ENCODE data around the gene CKAP2L.

Gene CKAP2L

DNA sequence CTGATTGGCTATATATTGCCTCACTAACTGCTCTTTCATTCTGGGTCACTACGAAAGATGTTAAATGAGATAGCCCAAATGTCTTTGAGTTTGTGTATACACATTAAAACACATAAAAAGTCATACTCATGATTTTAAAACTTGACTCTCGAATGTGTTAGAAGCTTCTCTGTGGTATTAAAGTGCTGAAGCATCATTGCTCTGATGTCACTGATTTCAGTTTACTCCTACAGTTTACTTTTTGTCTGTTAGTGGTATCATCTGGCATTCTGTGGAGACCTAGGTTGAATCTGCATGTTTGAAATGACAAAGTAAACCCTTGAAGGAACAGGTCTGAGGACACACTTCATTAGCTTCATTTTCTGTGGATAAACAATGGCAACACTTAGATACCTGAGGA is 32.9 kb downstream of the CKAP2L start:
- TF ChIP-seq GATA2 (IDR thresholded peaks at IDR 0.05; ENCODE audit: low read depth, low read length) (no peak), GATA3 (IDR thresholded peaks at IDR 0.05; ENCODE audit: low read depth, low read length) (no peak)

DNA sequence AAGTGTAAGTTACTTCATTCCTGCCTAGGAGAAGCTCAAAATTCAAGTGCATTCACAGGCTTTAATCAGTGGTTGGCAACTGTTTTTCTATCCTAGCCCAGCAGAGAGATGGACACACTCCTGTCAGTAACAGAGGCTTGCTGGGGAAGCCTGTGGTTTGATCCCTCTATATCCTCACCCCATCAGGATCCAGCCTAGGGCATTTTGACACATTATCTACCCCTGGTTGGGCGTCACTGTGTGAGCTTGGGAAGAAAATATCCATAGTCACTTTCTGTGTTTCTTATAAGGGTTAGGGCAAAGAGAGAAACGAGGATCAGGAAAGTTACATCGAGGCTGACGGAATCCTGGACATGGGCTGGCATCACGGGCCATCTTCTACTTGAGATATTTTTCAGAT is 33.6 kb downstream of the CKAP2L start:
- TF ChIP-seq GATA2 (IDR thresholded peaks at IDR 0.05; ENCODE audit: low read depth, low read length), result no peak

DNA sequence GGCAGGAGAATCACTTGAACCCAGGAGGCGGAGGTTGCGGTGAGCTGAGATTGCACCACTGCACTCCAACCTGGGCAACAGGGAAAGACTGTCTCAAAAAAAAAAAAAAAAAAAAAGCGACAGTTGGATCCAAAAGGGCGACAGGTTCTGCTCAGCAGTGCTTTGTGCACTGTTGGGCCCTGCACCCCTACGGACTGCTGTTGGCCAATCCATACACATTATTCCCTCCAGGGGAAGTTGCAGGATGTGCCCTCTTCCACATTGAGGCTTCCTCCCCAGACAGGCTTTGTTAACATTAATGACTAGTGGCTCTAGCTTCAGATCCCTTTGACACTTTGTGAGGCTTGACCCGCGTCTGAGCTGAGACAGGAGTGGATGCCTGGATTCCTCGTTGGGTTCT is 34.2 kb downstream of the CKAP2L start:
- no peak for TF ChIP-seq GATA3 (IDR thresholded peaks at IDR 0.05; ENCODE audit: low read depth, low read length)
- TF ChIP-seq GATA2 (IDR thresholded peaks at IDR 0.05; ENCODE audit: low read depth, low read length), result no peak

DNA sequence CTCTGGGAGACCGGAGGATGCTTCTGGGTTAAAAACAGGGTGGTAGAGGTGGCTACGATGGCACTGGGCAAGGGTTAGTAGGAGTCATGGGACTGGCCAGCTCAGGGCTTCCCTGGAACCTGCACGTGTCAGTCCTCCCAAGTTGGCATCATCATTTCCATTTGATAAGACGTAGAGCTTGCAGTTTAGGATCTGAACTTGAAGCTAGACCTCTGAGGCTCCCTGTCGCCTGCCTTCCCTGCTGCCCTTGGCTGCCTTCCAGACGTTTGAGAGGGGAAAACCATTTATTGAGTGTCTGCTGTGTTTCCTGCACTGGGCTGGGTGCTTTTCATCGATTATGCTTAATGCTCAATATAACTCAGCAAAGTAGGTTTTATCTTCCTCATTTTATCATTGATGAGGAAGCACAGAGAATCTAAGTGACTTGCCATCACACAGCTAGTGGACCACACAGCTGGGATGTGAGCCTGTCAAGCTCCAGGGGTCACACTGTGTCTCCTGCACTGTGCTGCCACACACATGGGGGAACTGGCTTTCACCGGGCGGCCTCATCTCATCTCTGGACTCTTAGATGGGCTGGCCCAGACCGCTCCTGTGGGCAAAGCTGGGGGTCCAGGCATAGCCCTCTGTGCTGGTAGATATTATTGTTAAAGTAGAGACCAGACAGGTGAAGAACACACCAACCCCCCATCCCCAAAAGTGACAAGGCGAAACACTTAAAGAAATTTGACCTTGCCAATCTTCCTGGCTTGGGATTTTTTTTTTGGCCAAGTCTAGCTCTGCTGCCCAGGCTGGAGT is 35.8 kb downstream of the CKAP2L start:
- TF ChIP-seq GATA2 (IDR thresholded peaks at IDR 0.05; ENCODE audit: low read depth, low read length) (no peak), GATA3 (IDR thresholded peaks at IDR 0.05; ENCODE audit: low read depth, low read length) (no peak)

DNA sequence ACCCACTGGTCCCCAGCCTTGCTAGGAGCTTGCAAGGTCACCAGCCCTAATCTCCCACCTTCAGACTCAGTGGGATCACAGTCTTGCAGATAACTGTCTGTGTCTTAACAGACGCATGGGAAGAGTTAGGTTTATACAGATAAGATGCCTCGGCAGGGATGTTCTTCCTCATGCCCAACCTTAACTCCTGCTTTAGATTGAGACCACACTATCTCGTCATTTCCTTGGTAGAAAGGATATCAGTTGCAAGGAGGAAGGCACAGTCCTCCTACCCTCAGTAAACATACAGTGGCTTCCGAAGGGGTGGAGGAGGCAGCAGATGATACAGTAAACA is 36.4 kb downstream of the CKAP2L start:
- TF ChIP-seq GATA2 (IDR thresholded peaks at IDR 0.05; ENCODE audit: low read depth, low read length) (no peak), GATA3 (IDR thresholded peaks at IDR 0.05; ENCODE audit: low read depth, low read length) (no peak)

DNA sequence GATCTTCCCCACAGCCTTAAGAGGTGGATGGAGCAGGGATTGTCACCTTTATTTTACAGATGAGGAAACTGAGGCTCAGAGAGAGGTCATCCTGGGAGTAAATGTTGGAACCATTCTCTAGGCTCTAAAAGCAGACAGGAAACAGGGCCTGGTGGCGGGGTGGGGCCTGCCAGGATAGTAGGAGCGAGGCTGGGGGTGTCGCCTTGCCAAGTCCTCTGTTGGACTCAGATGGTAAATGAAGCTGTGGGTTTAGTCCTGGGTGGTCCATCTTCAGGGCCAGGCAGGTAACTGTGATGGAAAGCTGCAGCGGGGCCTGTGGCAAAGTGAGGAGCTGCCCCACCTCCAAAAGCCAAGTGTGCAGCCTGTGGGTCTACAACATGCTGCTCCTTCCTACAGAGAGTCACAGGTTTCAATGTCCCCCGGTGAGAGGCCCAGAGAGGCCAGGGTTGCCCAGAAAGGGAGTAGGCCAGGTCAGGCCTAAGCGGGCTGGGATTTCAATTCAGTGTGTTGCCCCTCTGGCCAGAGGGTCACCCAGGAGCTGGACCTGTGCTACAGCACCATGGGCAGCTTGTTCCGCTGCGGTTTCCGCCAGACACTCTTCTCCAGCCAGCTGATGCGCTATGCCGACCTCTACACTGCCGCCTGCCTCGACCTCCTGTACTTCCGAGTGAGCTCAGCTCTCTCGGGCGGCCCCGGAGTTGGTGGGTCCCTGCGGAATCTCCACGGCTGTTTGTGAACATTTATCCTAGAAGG is 37.0 kb downstream of the CKAP2L start:
- TF ChIP-seq GATA2 (IDR thresholded peaks at IDR 0.05; ENCODE audit: low read depth, low read length), result no peak
- no peak for TF ChIP-seq GATA3 (IDR thresholded peaks at IDR 0.05; ENCODE audit: low read depth, low read length)

DNA sequence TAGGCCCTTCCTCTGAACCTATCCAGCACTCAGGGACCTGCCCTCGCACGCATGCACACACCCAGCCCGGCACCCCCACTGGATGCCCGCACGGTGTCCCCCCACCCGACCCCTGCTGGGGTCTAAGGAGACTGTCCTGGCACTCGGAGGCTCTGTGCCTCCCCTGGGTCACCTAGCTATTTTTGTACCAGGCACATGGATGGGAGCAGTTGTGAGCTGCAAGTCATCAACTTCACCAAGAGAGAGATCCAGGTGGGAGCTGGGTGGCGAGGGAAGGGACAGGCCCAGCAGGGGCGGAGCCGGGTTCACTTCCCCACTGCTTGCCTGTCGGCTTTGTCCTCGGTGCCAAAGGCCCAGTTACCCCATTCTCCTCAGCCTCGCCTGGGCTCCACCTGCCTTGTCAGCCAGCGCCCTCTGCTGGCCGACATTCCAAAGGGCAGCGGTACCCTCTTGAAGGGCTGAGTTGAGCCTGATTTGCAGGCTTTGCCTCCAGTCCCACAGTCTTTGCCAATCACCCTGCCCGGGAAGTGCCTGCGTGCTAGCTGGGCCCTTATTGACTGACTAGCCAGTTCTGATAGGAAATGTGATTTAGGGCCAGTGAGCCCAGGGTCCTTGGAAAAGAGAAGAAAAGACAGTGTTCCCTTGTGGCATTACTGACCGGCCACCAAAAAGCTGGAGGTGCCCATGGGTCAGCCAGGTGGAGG is 37.8 kb downstream of the CKAP2L start:
- TF ChIP-seq GATA2 (IDR thresholded peaks at IDR 0.05; ENCODE audit: low read depth, low read length) (no peak), GATA3 (IDR thresholded peaks at IDR 0.05; ENCODE audit: low read depth, low read length) (no peak)

DNA sequence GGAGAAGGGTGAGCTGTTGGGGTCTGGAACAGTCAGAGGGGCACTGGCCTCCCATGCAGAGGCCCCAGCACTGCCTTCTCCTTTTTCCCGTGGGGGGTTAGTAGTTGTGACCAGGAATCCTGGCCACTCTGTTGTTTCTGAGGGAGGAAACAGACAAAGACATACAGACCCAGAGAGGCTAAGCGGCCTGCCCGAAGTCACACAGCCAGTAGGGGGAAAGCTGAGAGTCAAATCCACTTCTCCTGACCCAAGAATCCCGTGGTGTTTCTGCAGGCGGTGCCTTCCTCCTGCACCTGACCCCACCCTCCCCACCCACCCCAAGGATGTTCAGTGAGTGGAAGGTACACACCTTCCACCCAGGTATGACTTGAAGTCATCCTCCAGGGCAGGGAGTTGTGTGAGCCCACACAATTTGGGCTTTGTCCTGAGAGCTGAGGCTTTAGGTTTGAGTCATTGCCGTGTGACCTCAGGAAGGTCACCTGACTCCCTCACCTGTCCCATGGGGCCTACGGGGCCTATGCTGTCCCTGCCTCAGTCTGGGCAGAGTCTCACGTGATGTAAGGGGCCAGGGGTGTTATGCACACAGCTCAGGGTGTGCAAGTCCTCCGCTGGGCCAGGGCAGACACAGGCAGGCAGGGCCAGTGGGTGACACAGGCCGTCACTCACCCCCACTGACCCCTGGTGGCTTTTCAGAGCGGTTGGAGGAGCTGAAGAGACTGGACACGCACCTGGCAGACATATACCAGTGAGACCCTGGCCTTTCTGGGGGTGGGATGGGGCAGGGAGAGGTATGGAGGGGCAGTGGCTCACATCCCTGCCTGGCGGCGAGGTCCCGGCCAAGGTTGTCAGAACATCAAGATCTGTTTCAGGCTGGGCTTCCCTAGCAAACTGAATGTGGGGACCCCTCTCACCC is 38.6 kb downstream of the CKAP2L start:
- TF ChIP-seq GATA3 (IDR thresholded peaks at IDR 0.05; ENCODE audit: low read depth, low read length), result no peak
- no peak for TF ChIP-seq GATA2 (IDR thresholded peaks at IDR 0.05; ENCODE audit: low read depth, low read length)

DNA sequence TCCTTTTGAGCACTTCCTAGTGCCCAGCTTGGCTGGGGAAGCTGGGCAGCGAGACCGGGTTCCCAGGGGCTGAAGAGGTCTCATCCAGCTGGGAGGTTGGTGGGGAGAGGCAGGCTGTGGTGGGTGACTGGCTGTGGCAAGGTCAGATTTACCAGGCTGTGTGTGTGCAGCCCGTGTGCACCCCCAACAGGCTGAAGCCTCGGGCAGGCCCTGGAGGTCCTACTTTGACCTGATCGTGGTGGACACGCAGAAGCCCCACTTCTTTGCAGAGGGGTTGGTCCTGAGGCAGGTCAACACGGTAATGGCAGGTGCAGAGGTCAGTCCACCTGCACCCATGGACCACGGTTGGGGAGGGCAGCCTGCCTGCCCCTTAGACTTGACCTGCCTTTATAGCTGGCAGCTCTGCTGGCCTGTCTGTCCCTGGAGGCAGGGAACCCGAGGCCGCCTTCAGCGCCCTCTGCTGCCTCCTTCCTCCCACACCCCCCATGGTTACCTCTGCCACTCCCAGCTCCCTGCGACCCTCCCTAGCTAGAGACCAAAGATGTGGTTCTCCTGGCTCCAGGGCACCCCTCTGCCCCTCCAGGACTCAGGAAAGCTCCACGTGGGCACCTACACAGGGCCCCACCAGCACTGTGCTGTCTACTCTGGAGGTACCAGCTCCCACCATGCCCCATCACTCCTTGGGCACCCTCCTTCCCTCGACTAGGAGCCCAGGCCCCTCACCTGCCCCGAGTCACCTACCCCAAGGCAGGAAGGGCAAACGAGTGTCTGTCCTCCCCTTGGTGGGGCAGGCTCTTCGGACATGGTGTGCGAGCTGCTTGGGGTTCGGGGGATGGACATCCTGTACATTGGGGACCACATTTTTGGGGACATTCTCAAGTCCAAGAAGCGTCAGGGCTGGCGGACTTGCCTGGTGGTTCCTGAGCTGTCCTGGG is 39.6 kb downstream of the CKAP2L start:
- TF ChIP-seq GATA2 (IDR thresholded peaks at IDR 0.05; ENCODE audit: low read depth, low read length) (no peak), GATA3 (IDR thresholded peaks at IDR 0.05; ENCODE audit: low read depth, low read length) (no peak)

DNA sequence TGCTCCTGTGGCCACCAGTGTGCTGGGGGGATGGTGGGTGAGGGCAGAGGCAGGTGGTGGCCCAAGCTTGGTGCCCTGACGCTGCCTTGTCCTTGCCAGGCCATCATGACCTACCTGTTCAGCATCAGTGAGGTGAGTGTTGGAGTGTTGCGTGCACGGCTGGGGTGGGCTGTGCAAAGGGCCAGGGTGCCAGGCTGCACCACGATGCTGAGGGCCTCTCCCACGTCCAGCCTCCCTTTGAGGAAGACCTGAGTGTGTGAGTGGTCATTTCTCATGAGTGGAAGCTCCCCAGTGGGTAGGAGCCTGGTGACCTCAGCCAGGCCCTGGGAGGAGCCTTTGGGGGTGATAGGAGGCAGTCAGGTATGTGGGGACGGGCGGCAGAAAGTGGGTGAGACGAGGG is 40.4 kb downstream of the CKAP2L start:
- TF ChIP-seq GATA3 (IDR thresholded peaks at IDR 0.05; ENCODE audit: low read depth, low read length), result no peak
- no peak for TF ChIP-seq GATA2 (IDR thresholded peaks at IDR 0.05; ENCODE audit: low read depth, low read length)

DNA sequence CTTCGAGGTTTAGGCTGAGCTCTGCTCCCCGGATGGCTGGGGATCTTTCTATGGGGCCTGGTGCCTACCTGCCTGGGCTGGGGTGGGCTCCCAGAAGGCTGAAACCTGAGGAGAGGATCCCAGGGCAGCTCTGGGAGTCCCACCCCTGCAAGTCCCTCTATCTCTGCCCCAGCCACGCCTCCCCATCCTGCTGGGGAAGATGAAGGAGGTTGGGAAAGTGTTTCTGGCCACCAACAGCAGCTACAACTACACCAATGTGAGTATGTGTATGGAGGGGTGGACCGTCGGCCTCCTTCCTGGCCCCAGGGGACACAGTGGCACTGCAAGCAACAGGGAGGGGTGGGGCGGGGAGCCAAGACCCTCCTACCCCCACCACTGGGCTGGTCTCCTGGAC is 40.9 kb downstream of the CKAP2L start:
- TF ChIP-seq GATA2 (IDR thresholded peaks at IDR 0.05; ENCODE audit: low read depth, low read length) (no peak), GATA3 (IDR thresholded peaks at IDR 0.05; ENCODE audit: low read depth, low read length) (no peak)

DNA sequence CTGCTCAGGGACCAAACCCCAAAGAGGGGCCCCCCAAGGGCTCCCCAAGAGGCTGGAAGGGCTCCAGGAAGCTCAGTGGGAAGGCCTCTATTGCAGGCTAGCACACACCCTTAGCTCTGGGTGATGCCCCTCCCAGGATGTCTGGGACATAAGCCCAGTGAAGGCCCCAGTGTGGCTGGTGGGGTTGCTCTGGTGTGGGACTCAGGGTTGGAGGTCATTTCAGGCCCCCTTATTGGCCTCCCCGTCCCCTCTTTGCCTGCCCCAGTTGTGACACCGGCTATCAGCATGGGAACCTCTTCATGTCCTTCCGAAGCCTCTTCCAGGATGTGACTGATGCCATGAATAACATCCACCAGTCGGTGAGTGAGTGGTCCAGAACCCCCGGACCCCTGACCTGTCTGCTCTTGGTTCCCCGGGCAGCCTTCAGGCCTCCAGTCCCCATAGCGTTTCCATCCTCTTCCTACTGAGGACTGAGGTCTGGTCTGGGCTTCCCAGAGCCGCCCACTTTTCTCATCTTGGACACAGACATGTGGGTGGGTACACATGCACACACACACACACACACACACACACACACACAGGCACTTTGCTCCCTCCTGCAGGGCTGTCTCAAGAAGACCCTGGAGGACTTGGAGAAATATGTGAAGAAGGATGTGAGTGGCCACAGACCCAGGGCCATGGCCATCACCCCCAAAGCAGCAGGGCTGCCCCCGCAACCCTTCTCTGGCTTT is 41.4 kb downstream of the CKAP2L start:
- TF ChIP-seq GATA3 (IDR thresholded peaks at IDR 0.05; ENCODE audit: low read depth, low read length), result no peak
- no peak for TF ChIP-seq GATA2 (IDR thresholded peaks at IDR 0.05; ENCODE audit: low read depth, low read length)
